NCI-H2171 treated with DMSO at 0.1 percent for 48 hours (cell line): ENCODE measurements around the gene SRC.

Source experiments
- DNase-seq: peaks from one replicate; lab custom pipeline; 2025; lab: John Stamatoyannopoulos, UW

SRC gene

GRCh38 chr20:37350649-37351574 is 5.0 kb downstream of the SRC start:
- DNase-seq: no peak

- DNase-seq: no peak
Measured at GRCh38 chr20:37351689-37352607, 6.0 kb downstream of the SRC start.

- DNase-seq: no peak
Measured at GRCh38 chr20:37352608-37352980, 6.7 kb downstream of the SRC start.

GRCh38 chr20:37353285-37353849 is 7.4 kb downstream of the SRC start:
- DNase-seq: no peak

- no peak for DNase-seq
Measured at GRCh38 chr20:37354210-37355195, 8.6 kb downstream of the SRC start.

GRCh38 chr20:37355252-37356180 is 9.6 kb downstream of the SRC start:
- no peak for DNase-seq

- DNase-seq: no peak
Measured at GRCh38 chr20:37356387-37356786, 10.4 kb downstream of the SRC start.

- DNase-seq: no peak
Measured at GRCh38 chr20:37356961-37357371, 11.0 kb downstream of the SRC start.

GRCh38 chr20:37357481-37358365 is 11.8 kb downstream of the SRC start:
- peak; percentile 15 for DNase-seq

- DNase-seq: no peak
Measured at GRCh38 chr20:37358366-37359150, 12.6 kb downstream of the SRC start.

- no peak for DNase-seq
Measured at GRCh38 chr20:37359331-37359730, 13.4 kb downstream of the SRC start.

GRCh38 chr20:37359836-37360235 is 13.9 kb downstream of the SRC start:
- DNase-seq: no peak

- DNase-seq: no peak
Measured at GRCh38 chr20:37360391-37361115, 14.6 kb downstream of the SRC start.

GRCh38 chr20:37361336-37361735 is 15.4 kb downstream of the SRC start:
- no peak for DNase-seq

- no peak for DNase-seq
Measured at GRCh38 chr20:37362231-37362792, 16.4 kb downstream of the SRC start.

GRCh38 chr20:37362821-37363220 is 16.9 kb downstream of the SRC start:
- DNase-seq: no peak
